Stimulated activated CD8-positive, alpha-beta memory T cell treated with anti-CD3 and anti-CD28 coated beads, Interleukin-2, amount 100 ng/mL, for 48 hours (primary cell): ENCODE results near the gene OMP.

Source experiments
- DNase-seq, 2 donors: peaks; one replicate each; pipeline ENCODE4 v3.0.0-alpha.2; 2020; ENCODE audit warnings: low read depth in 2 of 2

OMP gene

DNA sequence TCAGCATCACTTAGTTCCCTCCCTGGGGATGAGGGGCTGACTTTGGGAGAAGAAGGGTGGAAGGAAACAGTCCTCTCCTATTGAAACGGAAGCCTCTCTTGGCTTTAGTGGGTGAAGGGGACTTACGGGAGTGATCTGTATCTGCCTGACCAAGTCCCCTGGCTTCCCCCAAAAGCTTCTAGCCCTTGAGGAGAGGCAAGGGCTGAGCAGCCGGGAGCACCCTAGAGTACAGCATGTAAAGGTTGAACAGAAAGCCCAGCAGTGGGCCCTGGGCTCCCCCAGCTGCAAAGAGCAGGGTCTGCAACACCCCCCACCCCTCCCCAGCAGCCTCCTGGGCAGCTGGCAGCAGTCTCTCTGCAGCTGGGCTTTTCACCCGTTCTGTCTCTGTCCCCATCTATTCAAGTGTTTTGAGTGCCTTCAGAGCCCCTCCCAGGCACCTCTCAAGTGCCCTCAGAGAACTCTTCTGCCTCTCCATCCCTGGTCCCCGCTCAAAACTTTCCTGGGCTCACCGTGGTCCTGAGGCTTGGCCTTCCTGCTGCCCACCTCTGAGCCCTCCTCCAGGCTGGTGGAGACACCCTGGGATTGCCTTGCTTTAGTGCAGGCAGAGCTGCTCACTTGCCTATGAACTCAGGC lies 33.2 kb upstream of the OMP start:
- DNase-seq = no peak

DNA sequence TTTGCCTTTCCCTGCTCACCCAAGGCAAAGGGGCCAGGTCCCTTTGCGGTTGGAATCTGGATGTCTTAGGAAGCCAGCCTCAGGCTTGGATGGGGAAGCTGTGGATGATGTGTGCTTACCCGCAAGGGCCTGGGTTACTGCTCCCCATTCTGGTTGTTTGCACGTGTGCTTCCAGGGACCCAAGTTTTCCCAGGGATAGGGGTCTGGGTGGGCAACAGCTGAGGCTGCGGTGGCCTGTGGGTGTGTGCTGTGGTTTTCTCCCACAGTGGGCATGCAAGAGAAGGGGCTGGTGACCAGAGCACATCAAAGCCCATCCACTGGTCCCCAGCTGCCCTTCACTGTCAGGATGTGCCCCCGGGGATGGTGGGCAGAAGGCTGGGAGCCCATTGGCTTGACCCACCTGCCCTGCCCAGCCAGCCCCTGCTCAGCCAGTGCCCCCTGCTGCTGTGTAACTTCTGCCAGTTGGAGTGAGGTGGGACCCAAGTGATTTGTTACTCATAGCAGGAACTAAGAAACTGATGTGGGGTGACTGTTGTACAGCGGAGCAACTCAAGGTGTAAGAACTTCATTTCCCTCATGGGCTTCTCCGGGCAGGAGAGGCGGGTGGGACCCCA lies 32.6 kb upstream of the OMP start:
- no peak for DNase-seq

GRCh38 chr11:77071077-77071476 lies 31.6 kb upstream of the OMP start:
- DNase-seq = no peak

DNA sequence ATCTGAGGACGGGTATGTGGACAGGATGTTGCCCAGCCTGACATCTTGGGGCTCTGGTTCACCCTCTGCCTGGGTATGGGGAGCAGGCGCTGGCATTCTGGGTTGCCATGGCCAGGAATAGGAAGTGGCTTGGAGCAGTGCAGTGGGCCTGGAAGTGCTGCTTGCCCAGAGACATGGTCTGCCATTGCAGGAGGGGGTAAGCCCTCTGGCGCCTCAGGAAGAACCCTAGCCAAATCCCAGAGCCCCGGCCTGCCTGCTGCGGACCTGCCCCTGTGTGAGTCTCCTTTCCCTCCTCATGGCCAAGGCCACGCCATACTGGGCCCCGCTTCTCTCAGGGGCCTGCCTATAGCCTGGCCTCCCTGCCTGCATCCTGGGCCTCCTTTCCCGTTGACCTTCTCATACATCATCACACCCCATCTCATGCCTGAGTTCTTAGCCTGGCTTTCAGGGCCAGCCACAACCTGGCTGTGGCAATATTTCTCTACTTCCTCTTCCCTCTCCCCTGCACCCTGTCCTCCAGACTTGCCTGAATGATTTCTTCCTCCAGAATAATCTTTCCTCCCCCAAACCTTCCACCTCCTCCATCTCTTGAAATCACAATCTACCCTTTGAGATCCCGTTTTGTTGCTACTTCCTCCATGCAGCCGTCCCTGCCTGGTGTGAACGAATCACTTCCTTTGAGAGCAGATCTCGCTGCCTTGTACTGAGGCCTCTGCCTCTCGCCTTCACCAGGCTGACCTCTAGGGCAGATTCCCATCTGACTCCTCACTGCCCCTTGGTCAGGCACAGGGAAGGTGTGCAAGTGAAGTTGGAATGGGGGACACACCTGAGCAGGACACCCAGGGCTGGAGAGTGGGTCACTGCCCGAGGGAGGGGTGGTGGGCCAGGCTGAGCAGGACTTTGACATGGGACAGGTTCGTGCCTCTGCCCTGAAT lies 30.7 kb upstream of the OMP start:
- DNase-seq = no peak

DNA sequence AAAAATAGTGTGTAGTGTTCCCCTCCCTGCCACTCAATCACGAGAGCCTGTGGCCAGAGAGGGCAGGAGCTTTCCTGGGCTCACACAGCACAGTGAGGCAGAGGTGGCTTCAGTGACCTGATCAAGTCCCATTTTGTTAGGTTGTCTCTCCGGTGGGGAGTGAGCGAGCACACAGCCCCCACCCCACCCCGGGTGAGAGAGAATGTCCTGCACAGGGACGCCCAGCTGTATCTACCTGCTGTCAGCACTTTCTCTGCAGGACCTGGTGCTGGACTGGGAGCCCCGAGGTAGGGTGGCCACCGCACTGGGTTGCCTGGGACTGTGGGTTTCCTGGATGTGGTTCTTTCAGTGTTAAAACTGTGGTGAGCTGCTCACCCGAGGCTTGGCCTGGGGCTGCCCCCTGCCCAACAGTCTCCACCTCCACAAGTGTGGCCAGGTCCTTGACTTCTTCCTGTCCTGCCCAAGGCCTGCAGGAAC lies 29.8 kb upstream of the OMP start:
- no peak for DNase-seq

DNA sequence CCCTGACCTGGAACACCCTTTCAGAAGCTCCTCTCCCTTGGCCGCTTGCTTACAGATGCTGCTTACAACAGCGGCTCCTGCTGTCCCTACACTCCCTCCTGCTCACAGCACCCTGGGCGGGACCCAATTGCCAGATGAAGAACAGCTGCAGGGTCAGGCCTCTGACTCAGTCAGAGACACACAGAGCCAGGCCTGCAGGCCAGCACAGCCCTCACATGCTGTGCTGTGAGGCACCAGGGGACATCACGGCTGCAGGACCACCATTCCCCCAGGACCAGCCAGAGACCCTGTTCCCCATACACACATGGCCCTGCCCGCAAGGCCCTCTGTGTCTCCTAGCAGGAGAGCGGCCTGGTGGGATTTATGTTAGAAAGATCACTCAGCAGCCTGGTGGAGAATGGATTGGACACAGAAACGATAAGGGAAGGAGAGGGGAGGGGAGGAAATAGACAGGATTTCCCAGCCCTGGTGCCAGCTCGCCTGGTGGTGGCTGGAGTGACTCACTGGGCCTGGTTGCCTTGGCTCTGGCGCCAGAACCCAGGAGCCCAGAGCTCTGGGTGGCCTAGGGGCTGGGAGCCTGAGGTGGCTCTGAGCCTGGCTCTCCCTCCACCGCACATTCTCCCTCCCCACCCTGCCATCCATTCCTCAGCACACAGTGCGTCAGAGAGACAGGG lies 29.2 kb upstream of the OMP start:
- DNase-seq = no peak

DNA sequence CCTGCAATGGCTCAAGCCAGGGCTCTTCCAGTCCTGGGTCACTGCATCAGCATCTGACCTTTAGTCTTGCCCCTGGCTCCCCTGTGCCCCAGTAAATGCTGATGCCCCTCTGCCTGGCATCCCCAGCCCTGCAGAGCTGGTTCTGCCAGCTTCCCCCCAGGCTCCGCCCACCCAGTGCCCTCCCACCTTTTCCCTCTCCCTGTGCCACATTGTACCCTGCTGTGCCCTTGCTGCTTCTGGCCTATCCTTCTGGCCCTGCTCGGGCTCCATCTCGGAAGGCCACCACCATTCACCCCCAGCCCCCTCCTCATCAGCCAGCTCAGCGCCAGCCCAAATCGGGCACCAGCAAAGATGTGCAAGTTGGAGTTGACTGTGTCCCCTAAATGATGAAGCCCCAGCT lies 28.4 kb upstream of the OMP start:
- DNase-seq = no peak

- no peak for DNase-seq
Measured at GRCh38 chr11:77074626-77075221, 27.9 kb upstream of the OMP start.

- DNase-seq = no peak
Measured at GRCh38 chr11:77075425-77075905, 27.2 kb upstream of the OMP start.

DNA sequence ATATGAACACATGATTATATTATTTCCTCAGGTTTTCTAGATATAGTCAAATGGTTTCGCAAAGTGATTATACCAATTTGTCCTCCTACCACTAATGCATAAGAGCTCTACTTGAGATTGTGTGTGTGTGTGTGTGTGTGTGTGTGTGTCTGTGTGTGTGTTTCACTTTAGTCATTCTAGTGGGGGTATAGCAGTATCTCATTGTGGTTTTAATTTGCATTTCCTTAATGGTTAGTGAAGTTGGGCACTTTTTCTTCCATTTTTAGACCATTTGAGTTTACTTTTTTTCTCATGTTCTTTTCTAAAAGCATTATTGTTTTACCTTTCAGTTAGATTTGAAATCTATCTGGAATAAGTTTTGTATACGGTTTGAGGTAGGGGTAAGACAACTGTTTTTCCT lies 23.0 kb upstream of the OMP start:
- DNase-seq = no peak

DNA sequence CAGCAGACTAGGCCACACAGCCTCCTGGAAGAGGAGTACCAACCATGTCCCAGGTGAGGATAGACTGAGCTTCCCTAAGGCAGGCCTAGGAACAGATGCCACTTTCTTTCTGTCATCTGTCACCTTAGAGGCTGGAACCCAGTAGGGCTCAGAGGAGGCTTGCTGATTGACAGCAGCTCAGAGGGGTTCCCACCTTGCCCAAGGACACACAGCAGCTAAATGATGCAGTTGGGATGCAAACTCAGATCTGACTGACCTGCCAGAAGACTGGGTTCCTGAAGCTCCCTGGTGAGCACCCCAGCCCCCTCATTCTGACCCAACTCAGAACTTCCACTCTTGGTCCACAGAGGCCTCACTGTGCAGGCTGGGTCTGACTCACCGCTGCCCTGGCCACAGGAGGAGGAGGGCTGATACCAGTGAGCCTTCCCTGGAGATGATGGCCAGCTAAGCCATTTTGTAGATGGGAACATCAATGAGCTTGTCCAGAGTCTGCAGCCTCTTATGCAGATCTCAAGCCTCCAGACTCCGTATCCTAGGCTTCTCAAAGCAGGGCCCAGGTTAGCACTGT lies 21.9 kb upstream of the OMP start:
- DNase-seq = no peak

DNA sequence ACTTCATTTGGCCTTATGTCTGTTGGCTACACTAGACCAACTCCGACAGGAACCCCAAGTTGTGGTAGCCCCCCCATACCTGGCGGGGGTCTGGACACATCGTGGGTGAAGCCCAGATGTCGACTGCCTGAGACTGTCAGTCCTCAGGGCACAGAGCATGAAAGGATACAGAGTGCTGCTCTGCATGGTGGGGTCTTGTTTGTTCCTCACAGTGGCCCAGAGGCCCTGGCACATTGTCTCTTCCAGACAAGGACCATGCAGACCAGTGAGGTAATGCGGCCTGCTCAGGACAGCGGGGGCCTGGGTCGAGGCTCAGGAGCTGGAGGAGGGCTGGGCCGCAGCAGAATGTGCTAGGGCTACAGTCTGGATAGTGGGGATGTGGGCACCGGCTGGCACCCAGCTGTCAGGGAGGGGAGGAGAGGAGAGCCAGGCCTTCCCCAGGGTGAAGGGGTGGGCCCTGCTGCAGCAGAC lies 21.2 kb upstream of the OMP start:
- DNase-seq = no peak

- DNase-seq = no peak
Measured at GRCh38 chr11:77081976-77082836, 20.4 kb upstream of the OMP start.

- DNase-seq = peak; percentile 25 to 31
Measured at GRCh38 chr11:77082838-77083565, 19.6 kb upstream of the OMP start.

GRCh38 chr11:77083566-77084245 lies 18.9 kb upstream of the OMP start:
- DNase-seq = no peak

DNA sequence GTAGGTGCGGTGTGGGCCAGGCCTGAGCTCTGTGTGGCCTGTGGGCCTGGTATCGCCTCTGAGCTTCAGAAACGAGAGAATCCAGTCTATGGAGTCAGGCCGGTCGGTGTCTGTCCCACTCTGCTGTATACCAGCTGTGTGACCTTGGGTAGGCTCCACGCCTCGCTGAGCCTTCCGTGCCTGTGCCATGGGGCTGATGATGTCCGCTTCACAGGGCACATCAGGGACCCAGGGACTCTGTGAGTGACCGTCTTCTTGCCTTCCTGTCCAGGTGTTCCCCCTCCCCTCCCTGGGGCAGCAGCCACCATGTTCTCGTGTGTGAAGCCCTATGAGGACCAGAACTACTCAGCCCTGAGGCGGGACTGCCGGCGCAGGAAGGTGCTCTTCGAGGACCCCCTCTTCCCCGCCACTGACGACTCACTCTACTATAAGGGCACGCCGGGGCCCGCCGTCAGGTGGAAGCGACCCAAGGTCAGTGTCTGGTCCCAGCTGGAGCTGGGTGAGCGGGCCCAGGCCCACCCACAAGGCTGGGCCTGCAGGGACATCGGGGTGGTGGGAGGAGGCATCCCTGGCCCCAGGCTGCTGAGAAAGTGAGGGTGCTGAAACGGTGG lies 18.0 kb upstream of the OMP start:
- DNase-seq = no peak

DNA sequence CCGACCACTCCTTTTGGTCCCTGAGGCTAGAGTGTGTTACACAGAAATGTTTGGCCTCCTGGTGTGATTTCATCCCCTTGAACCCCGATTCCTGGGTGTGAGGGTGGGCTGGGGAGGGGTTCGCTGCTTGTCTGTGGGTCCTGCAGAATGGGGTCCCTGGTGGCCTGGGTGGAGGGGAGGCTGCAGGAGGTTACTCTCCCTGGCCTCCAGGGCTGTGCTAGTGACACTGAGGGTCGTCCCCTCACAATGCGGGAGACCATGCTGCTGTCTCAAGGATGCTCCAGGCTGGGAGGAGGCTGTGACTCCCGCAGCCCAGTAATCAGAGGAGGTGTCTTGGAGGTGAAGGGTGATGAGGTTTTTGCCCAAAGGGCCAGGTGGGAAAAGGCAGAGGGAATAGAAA lies 17.0 kb upstream of the OMP start:
- DNase-seq = no peak
